Thoracic aorta (tissue), 2 donors: ENCODE results near the gene KRTAP13-2. TPM values are rescaled to one million over a fixed set of nuclear protein-coding genes. Genes with fewer than 3 reads are reported as not detected.
A peak's percentile ranks its signal among the peaks of the same experiment; 100 is the strongest.

Experiments
- ATAC-seq: fragments of 150-250 bp; one replicate; pipeline ENCODE4 v1.8.0; 2017; ENCODE audit warnings: low read depth; ENCODE audit not compliant: insufficient number of reproducible peaks, low FRiP score
- DNase-seq: peaks from one replicate; pipeline ENCODE4 v3.0.0-alpha.2; 2020; ENCODE audit warnings: low spot score
- H3K27ac ChIP-seq, 2 donors: fragments of 200-600 bp; sonication (generic); 1 replicate in 1 of 2; 2 replicates in 1 of 2; pipeline ENCODE4 v1.5.1; 2016; ENCODE audit warnings: mild to moderate bottlenecking in 2 of 2, moderate library complexity in 2 of 2
- H3K27me3 ChIP-seq: fragments of 200-600 bp; sonication (generic); replicated peaks from 2 replicates; pipeline ENCODE4 v1.6.0; 2016; ENCODE audit warnings: mild to moderate bottlenecking; ENCODE audit not compliant: insufficient read depth
- H3K36me3 ChIP-seq: fragments of 200-600 bp; sonication (generic); one replicate; pipeline ENCODE4 v1.5.1; 2016
- H3K4me1 ChIP-seq, 2 donors: fragments of 200-600 bp; sonication (generic); 1 replicate in 1 of 2; 2 replicates in 1 of 2; pipeline versions ENCODE4 v1.5.1 to v1.6.0; 2016; ENCODE audit warnings: low read depth in 2 of 2, mild to moderate bottlenecking in 1 of 2; ENCODE audit not compliant: control insufficient read depth in 1 of 2
- H3K4me3 ChIP-seq: fragments of 200-600 bp; sonication (generic); 2 replicates; pipeline ENCODE4 v1.5.1; 2016; ENCODE audit warnings: mild to moderate bottlenecking
- H3K9me3 ChIP-seq: fragments of 200-600 bp; sonication (generic); 2 replicates; pipeline ENCODE4 v1.5.1; 2016
- total RNA-seq, 2 donors: library from RNA; depleted of rRNA; stranded (reverse); fragments of >200 nt; gene quantifications; one replicate each; pipeline versions ENCODE4 v1.1.0 to v1.2.3, GENCODE V29; 2016
- TF ChIP-seq, protein P1 (sequence below): fragments of 200-600 bp; sonication (generic); IDR thresholded peaks from one replicate; pipeline ENCODE4 v1.5.1; 2019; ENCODE audit warnings: antibody characterized with exemption

The KRTAP13-2 gene
- total RNA-seq, 2 donors from 2014 or later = not detected

DNA sequence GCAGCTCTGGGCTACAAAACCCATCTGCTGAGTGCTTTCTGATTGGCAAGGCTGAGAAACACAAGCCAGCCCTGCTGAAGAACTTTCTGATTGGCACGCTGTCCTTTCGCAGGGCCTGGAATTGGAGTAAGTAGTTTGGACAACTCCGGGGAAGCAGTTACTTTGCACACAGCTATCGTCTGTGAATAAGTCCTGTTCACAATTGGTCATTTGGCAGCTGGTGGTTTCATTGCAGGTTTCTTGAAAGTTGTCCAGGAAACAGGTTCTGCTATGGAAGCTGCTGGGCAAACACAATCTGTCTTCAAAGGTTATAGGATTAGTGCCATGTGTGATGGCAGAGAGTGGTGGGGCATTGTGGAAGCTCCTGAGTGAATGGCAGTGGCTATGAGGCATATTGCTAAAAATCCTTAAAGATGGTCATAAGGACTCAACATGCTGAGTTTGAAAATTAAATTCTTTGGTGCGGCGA, 34.8 kb downstream of the KRTAP13-2 start, which contains the start of gene KRTAP27-1:
KRTAP27-1 (minus strand) TSS at position 419 of the 469 bp plus-strand sequence; CDS start at position 393, 26 bp downstream.
- TF ChIP-seq, protein P1, sequence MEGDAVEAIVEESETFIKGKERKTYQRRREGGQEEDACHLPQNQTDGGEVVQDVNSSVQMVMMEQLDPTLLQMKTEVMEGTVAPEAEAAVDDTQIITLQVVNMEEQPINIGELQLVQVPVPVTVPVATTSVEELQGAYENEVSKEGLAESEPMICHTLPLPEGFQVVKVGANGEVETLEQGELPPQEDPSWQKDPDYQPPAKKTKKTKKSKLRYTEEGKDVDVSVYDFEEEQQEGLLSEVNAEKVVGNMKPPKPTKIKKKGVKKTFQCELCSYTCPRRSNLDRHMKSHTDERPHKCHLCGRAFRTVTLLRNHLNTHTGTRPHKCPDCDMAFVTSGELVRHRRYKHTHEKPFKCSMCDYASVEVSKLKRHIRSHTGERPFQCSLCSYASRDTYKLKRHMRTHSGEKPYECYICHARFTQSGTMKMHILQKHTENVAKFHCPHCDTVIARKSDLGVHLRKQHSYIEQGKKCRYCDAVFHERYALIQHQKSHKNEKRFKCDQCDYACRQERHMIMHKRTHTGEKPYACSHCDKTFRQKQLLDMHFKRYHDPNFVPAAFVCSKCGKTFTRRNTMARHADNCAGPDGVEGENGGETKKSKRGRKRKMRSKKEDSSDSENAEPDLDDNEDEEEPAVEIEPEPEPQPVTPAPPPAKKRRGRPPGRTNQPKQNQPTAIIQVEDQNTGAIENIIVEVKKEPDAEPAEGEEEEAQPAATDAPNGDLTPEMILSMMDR = no peak

DNA sequence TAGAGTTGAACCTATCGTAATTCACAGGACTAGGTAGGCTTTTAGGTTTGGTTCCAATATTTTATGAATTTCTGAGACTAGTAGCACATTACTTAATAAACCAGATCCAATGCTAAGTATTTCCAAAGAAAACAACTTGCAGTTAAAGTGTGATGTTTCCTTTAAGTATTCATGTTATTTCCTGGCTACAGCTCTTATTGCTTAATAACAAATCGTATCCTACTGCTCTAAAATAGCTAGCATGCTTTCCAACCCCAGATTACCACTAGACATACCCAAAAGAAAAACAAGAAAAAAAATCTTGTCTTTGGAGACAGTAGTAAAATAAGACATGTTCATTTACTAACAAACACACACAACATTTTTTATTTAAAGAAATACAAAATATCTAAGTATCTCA, 35.5 kb downstream of the KRTAP13-2 start:
- H3K27me3 ChIP-seq = no peaks in the 10 kb centered on the region
- ATAC-seq (no peak), DNase-seq (no peak)
- H3K36me3 ChIP-seq = no peaks in the 10 kb centered on the region
- H3K9me3 ChIP-seq = no peaks in the 10 kb centered on the region
- TF ChIP-seq, protein P1 = no peak
- no peak overlapping the region for H3K27ac ChIP-seq
- H3K4me1 ChIP-seq = no peaks in the 10 kb centered on the region
- no peak overlapping the region for H3K4me3 ChIP-seq

More for the DNA sequence above, 34.8 kb downstream of the KRTAP13-2 start, which contains the start of gene KRTAP27-1:
- no peaks in the 10 kb centered on the region for H3K36me3 ChIP-seq
- H3K9me3 ChIP-seq = no peaks in the 10 kb centered on the region
- H3K4me1 ChIP-seq = no peaks in the 10 kb centered on the region
- no peak within 1 kb of the TSS for H3K27ac ChIP-seq
- H3K27me3 ChIP-seq = no peaks in the 10 kb centered on the region
- DNase-seq (no peak), ATAC-seq (no peak)
- no peak within 1 kb of the TSS for H3K4me3 ChIP-seq

DNA sequence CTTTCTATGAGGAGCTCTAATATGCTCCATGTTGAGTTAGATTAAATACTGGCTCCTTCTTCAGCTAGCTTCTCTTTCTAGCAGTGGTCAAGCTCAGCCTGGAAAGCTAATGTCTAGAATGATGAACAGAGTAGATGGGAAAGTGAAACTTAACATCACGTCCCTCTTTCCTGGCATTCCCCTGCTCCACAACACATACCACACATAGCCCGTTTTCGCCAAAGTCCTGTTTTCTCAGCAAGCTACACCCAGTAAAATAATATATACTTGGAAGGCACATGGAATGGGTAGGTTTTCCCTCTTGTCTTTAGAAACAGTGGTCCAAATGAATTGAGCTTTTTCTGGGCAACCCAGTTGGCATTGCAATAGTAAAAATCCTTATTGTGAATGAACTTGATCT, 38.3 kb downstream of the KRTAP13-2 start:
- H3K4me1 ChIP-seq = no peaks in the 10 kb centered on the region
- H3K4me3 ChIP-seq = peak overlapping the region; percentile 16
- TF ChIP-seq, protein P1 = no peak
- H3K36me3 ChIP-seq = no peaks in the 10 kb centered on the region
- H3K9me3 ChIP-seq = no peaks in the 10 kb centered on the region
- no peak for ATAC-seq
- H3K27ac ChIP-seq = no peak overlapping the region
- DNase-seq = no peak
- no peaks in the 10 kb centered on the region for H3K27me3 ChIP-seq

DNA sequence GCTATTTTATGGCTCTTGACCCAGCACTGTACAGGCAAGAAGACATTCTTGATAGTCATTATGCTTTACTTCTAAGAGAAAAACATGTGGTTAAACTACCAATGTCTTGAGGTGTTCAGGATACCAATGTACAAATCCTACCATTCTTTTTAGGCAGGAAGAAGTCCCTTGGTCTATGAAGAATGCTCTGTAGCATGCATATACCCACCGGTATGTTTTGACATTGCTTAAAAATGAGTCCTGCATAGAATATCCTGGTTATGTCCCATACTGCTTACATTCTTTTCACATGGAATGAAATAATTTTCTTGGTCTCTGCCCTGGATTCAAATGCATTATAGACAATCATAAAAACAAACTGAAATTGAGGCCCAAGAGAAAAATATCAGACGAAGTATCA, 39.4 kb downstream of the KRTAP13-2 start:
- ATAC-seq = no peak
- Histone ChIP-seq H3K4me1 (no peaks in the 10 kb centered on the region), H3K4me3 (no peak overlapping the region), H3K9me3 (no peaks in the 10 kb centered on the region), H3K27me3 (no peaks in the 10 kb centered on the region), H3K36me3 (no peaks in the 10 kb centered on the region), H3K27ac (no peak overlapping the region)
- TF ChIP-seq, protein P1 = no peak
- DNase-seq = no peak

DNA sequence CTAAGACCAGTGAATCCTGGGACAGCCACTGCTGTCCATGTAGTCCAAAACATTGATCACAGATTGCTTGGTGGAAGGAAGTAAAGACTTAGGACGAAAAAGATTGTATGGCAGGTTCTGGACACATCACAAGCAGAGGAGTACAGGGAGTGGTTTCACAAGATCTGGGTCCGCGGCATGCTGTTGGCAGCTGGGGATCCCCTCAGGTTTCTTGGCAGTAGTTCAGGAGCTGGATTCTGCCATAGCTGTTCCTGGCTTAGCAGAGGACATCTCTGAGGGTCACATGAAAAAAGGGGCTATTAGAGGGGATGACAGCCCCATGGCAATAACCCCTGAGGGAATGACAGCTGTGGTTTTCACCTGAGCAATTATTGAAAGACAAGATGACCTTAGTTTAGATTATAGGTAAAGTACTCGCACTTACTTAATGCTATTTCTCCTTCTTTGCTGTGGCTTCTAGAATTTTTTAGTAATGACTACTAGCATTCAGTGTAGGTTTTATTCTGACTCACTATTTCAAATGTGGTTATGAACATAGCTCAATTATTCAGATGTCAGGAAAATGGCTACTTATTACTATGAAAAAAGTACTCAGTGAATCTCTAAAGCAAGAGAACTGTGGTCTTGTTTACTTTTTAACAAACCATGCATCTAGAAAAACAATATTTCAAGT, 42.7 kb downstream of the KRTAP13-2 start:
- H3K36me3 ChIP-seq = no peaks in the 10 kb centered on the region
- H3K27ac ChIP-seq = no peak overlapping the region
- no peaks in the 10 kb centered on the region for H3K27me3 ChIP-seq
- no peak overlapping the region for H3K4me3 ChIP-seq
- no peak for DNase-seq
- H3K9me3 ChIP-seq = peaks cover 5% of the 10 kb centered on the region
- H3K4me1 ChIP-seq = no peaks in the 10 kb centered on the region
- ATAC-seq = no peak
- TF ChIP-seq, protein P1 = no peak
